CD4-positive, alpha-beta T cell treated with Interleukin-15 for 1 hour (primary cell): ENCODE measurements around the gene C1orf52.

Experiments
- DNase-seq: peaks from one replicate; pipeline ENCODE4 v3.0.0-alpha.2; 2020

The C1orf52 gene

DNA sequence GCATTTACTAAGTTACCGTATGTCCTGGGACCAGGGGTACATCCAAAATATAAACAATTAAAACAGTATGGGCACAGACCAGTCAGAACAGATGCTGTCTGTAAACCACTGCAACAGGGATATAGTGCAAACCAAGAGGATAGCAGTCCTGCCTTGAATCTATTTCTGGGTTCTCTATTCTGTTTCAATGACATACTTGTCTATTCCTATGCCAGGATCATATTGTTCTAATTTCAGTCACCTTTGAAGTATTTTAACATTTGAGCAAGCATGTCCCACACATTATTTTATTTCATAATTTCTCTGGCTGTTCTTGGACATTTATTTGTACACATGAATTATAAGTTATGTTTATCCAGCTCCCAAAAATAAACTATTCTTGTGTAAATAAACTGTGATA, 30.5 kb downstream of the C1orf52 start:
- no peak for DNase-seq

DNA sequence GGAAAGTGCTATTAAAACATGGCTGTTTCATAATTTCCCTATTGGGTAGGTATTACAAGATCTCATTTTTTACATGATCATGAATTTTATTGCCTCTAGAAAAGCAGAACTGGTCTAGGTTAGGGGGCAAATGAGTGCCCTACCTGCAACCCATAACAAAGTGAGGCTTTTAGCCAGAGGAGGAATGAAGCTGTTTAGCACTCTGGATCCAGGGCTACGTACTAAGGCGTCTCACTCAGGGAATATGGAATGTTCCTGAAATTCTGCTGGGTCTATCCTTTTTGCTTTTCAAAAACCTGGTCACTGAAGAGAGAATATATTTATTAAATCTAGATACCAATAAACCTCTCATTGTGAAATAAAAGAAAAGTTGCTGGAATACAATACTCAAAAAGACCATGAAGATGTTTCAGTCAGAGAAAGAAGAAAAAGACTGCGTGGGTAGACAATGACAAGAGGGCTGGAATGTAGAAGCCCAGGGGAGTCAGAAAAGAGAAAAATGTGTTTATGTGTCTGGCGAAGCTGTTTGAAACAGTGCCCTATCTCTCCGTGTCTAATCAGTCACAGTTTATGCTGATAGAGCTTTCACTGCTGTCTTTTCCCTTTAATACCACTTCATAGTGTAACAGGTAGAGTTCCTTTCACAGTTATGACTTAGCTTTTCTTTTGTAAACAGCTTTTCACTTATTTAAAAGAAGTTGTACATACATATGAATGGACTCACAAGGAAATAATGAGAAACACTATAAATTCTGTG, 33.7 kb downstream of the C1orf52 start:
- no peak for DNase-seq

DNA sequence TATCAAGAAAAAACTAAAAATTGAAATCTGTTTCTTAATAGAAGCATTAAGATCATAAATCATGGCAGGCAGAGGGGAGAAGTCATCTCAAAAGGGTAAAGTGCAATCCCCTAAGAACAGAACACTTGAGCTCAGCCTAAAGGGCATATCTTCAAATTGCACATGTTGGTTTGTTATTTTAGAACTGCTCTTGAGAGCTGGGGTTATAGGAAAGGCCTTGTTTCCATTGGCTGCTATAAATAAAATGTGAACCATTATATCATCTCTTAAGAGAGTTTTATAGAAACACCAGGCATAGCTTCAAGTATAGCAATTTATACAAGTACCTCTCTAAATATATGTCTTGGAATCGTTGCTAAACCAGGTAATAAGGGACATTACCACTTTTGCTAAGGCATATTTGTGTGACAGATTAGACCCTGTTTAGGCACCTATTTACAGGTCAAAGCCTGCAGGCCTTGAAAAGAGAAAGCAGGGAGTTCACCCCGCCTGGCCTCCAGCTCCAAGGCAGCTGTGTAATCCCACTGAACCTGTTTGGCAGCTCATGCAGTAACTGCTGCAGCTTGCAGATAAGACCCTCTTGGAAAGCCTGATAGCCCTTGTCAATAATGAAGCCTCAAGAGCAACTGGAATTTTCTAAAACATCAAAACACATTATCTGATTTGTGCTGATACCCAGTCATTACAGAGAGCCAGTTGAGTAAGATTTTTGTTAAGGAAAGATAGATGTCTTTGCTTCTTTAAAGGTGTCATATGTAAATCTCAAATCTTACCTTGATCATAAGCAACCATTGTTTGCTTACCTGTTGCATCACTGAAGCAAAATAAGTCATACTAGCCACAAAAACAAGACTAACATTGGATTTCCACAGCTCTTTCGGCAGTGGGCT, 34.5 kb downstream of the C1orf52 start:
- no peak for DNase-seq

DNA sequence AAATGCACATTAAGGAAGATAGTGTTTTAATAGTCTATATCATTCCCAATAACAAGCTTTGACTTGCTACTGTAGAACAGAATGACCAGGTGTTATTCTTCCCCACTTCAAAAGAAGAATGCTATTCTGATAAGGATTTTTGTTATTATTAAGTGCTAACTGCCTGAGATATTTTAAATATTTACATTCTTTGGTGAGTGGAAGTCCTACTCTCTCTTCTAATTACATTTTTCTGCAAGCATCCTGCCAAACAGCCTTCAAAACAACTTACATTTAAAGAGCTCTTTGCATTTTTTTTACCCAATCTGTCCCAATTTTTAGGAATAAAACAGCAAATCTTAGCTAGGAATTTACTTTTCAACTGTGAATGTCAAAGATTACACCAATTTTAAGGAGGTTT, 35.2 kb downstream of the C1orf52 start:
- no peak for DNase-seq

DNA sequence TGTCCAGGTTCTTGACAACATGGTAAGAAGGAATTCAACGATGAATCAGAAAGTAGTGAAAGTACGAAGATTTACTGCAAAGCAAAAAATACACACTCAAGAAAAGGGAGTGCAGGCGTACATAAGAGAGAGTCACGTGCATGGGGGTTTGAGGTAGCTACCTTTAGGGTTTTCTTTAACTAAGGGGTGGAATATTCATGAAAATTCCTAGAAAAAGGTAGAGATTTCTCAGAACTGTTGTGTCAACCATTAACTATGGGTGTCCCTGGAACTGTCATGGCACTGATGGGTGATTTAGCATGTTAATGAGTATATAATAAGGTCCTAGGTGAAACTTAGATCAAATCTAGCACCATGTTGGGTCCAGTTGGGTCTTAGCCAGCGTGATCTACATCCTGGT, 36.1 kb downstream of the C1orf52 start:
- DNase-seq = no peak

DNA sequence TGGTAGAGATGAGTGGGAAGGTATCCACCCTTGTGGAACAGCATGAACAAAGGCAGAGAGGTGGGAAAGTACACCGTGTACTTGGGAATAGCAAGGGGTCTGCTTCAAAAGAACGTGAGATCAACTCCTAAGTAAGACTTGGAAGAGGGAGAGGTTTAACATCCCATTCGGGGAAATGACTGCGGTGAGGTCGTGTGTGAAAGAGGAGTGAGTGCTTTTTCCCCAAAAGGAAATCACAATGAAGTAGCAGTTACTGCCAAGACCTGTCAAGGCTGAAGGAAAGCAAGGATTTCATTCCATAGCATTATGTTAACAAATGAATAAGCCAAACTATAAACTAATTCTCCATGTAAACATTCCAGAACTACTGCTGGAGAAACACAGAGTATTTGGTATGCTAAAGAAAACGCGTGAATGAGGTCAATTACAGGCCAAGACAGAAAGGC, 38.7 kb downstream of the C1orf52 start:
- DNase-seq = no peak

DNA sequence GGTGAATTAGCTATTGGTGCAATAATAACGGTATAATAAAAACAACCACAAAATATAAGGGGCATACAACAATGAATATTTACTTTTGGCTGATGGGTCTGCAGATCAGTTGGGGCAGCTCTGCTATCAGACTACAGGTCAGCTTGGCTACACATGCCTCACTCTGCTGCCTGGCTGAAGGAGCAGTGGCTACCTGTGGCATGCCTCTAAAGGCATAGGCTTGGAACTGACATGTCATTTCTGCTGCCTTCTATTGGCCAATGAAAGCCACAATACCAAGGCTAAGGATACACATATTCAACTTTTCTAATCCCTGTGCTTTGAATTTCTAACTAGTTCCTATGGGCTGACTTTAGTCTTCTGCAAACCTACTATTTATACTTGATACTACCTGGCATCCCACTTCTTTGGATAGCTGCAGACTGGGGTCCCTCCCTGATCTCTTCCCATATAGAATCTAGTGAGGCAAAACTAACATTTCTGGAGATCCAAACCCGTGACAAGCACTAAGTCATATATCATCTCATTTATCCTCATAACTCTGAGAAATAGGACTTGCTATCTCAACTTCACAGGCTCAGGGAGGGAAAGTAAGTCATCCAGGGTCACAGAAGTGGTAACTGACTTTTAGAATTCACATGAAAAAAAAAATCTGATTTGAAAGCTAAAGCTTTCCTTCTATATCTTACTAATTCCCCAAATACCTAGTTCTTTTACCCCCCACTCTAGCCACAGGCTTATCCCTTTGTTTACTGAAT, 39.4 kb downstream of the C1orf52 start:
- DNase-seq = no peak

DNA sequence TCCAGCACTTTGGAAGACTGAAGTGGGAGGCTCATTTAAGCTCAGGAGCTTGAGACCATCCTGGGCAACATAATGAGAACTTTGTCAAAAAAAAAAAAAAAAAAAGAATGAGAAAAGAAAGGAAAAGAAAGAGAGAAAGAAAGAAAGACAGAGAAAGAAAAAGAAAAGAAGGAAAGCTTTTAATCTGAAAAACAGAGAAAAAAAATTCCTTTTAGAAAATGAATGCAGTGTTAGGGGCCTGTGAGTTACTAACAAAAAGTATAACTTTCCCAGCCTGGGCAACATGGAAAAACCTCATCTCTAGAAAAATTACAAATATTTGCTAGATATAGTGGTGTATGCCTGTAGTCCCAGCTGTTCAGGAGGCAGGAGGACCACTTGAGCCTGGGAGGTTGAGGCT, 42.8 kb downstream of the C1orf52 start:
- DNase-seq = no peak

DNA sequence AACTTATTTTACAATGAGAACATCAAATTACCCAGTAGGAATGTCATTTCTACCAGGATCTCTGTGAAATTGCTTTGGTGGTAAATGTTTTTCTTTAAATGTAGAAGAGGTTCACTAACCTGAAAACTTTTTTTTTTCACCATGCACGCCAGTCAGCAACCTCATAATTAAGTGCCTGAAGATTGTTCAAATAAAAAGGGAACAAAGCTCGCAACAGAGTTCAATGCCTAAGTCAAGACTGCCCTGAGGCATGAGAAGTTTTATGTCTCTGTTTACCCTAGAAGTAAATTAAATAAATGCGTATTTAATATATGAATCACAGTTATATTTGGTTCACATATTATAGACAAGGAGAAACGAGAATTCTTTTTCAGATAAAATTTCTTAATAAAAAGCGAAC, 44.8 kb downstream of the C1orf52 start:
- no peak for DNase-seq

DNA sequence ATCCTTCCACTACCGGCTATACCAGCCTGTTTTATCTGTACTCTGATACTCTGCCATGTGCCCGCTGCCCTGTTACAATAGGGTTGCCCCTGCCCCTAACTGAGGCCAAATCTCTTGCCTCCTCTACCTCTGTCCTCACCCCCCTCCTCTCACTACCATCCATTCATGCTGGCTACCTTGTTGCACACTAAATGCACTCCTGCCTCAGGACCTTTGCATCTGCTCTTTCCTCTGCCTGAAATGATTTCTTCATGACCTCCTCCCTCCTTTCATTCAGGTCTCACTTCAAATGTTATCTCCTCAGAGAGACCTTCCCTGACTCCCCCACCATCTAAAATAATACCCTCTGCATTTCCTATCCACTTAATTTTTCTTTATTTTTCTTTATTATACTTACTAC, 51.0 kb downstream of the C1orf52 start:
- DNase-seq = no peak

DNA sequence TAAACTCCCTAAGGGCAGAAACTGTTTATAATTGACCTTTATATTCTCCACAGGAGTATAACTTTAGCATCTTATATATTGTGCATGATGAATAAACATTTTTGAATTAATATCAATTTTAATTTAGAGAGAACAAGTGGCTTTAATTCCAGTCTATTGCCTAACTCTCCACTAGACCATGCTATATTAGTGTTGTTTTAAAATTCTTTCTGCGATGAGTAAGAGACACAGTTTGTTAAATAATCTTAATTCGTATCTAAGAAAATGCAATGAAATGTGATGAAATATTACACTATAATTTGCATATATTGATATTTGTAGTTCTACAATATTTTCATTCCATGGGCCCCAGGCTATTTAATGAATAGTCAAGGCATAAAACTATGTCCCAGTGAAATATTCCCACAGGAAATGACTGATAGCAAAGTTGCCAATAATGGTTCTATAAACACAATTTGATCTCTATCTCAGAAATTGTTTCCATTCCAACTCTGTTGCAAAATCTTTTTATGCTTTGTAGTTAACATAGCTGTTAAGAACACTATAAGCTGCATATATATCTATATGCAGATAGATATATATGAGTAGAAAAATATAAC, 55.8 kb downstream of the C1orf52 start:
- no peak for DNase-seq

DNA sequence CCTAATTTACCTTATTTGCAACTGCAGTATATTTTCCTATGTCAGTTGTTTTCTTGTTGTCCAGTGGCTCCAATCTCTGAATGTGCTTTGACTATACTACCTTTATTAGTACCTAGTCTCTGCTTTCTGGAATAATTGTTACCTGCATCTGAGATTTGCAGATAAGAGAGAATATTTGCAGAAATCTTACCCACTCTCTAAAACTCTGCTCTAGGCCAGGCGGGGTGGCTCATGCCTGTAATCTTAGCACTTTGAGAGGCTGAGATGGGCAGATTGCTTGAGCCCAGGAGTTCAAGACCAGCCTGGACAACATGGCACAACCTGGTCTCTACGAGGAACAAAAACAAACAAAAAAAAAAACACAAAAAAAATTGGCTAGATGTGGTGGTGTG, 56.6 kb downstream of the C1orf52 start:
- DNase-seq = no peak

DNA sequence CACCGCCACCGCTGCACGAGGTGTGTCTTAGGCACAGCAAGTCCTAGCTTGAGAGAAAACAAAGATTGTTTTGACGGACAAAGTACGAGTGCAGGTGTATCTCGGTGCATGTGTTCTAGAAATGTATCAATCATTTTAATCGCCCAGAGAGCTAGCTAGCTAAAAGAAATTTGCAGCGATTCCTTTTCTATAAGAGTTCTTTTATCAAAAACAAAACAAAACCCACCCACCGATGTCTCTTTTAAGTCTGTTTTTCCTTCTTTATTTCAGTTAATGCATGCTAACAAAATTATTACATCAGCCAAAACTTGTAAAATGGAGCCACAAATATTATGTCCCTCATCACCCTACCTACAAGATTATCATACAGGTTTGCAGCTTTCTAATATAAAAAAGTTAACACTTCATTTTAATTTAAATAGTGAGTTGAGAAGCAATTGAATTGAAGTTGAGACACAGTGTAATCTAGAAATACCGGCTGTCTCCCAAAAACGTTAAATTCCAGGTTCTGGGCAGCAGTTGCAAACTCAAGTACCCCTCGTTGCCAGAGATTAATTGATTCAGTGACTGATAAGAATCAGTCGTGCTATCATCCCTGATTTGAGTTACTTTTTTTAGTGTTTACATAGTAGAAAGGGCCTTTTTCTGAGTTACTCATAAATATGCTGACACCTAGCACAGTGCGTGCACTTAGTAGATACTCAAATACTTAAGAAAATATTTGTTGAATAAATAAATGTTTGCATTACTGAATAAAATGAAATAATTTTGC, 57.2 kb downstream of the C1orf52 start:
- DNase-seq = no peak

DNA sequence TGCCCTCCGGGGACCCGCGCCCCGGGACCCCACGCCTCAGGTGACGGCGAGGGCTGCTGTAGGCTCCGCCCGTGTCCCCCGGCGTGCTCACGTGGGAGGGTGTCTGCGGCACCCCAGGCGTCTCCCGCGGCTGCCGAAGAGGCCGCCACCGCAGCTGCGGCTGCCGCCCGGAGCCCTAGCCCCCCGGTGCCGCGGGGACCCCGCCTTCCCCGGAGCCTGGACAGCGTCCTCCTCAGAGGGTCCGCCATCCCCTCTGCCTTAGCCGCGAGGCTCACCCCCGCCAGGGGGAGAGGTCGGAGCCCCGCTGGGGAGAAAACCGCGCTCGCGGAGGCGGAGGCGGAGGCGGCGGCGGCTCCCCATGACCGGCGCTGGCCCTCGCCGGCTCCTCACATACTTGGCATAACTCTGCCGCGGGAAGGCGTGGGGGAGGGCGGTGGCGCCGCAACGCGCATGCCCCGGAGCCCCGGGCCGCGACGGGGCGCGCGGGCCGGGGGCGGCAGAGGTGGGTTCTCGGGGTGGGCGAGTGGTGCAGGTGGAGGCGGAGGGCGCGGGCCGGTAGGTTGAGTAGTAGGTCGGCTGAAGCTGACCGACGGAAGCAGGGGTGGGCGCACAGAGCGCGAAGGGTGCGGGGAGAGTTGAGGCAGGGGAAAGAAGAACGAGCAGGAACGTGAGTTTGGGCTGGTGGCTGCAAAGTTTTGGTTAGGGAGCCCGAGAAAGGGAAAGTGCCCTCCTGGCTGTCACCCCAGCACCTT, 57.9 kb downstream of the C1orf52 start:
- DNase-seq = peak; percentile 62

DNA sequence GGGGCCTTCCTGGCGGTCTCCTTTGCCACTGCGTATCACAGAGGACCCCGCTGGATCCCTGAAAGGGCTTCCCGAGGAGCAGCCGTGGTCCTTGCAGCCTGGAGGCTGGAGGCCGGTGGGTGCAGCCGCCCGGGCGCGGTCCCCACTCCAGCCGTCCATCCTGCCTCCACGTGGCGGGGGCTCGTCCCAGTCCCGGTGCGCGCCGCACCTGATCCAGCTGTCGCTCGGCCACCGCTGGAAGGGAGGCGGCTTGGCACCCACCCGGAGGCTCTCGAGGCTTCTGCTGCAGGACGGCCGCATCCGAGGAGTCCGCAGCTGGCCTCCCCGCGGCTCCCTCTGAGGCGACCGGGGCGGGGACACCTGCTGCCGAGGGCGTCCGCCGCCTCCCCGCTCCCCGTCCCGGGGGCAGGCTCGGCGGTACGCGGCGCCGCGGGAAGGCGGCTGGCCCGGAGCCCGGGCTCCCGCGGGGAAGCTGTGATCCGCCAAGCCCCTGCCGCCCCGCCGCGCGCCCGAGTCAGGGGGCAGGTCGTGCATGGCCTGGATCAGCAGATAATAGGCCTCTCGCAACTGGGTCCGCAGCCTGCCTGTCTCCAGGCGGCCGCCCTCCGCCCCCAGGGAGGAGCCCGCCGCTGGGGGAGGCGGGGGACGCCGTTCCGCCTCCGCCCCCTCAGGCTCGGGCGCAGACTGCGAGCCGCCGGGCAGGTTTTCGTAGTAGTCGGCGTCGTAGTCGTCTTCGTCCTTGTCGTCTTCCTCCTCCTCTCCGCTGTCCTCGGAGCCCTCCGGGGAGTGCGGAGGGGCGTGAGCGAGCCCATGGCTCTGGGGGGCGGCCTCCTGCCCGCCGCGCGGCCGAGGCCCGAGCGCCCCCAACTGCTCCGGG, 58.8 kb downstream of the C1orf52 start, which contains the start of gene SYDE2:
SYDE2 (minus strand) TSS at position 554 of the 877 bp plus-strand sequence; CDS start at position 534, 20 bp downstream.
- peak; percentile 75 for DNase-seq
